Uterus (tissue), 2 donors: ENCODE results near the gene EVX1.

ENCODE experiments used
- POLR2A ChIP-seq, 2 donors: fragments of 450-650 bp; IDR thresholded peaks; one replicate each; pipeline ENCODE4 v1.6.1; 2016; ENCODE audit warnings: antibody characterized with exemption in 2 of 2, mild to moderate bottlenecking in 1 of 2, moderate library complexity in 1 of 2
- TF ChIP-seq, protein P1 (sequence below), 4 experiments: fragments of 200-600 bp in 2 of 4; fragments of 450-650 bp in 2 of 4; sonication (generic) in 2 of 4; IDR thresholded peaks; one replicate each; pipeline ENCODE4 v1.5.1; 2016 to 2019; ENCODE audit warnings: antibody characterized with exemption in 4 of 4, mild to moderate bottlenecking in 2 of 4, moderate library complexity in 1 of 4

DNA sequence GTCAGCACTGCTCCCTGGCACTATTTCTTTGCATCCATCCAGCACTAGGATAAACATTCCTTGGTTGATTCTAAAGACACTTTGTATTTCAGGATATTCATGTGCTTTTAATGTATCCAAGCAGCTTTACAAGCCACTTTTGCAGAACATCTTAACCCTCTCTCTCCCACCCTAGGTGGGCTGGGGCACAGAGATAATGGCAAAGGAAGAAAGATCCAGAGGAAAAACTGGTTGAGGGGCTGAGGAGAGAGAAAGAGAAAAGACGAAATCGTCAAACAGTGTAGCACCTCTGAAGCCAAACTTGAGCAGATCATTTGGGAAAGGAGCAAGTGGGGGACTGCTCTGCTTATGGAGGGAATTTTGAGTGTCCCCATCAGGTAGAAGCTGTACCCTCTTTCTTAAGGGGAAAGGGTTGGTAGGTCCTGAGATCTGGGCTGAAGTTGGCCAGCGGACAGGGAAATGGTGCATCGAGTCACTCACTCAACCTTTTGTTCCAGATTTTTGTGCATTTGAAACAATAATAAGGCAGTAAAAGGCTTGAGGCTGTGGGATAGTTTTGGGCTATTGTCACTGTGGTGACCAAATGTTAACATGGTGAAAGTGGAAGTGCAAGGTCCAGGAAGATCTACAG, 38.5 kb upstream of the EVX1 start:
- TF ChIP-seq, protein P1, sequence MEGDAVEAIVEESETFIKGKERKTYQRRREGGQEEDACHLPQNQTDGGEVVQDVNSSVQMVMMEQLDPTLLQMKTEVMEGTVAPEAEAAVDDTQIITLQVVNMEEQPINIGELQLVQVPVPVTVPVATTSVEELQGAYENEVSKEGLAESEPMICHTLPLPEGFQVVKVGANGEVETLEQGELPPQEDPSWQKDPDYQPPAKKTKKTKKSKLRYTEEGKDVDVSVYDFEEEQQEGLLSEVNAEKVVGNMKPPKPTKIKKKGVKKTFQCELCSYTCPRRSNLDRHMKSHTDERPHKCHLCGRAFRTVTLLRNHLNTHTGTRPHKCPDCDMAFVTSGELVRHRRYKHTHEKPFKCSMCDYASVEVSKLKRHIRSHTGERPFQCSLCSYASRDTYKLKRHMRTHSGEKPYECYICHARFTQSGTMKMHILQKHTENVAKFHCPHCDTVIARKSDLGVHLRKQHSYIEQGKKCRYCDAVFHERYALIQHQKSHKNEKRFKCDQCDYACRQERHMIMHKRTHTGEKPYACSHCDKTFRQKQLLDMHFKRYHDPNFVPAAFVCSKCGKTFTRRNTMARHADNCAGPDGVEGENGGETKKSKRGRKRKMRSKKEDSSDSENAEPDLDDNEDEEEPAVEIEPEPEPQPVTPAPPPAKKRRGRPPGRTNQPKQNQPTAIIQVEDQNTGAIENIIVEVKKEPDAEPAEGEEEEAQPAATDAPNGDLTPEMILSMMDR (IDR thresholded peaks at IDR 0.05): no peak
- TF ChIP-seq POLR2A (IDR thresholded peaks at IDR 0.05): no peak
